Measurements from ENCODE around the gene USP20.

Gene USP20

GRCh38 chr9:129902740-129903134 lies 67.5 kb downstream of the USP20 start:
- Histone ChIP-seq H3K4me2 (ENCODE audit: low read length) (no peak overlapping the region), H3K4me1 (no peaks in the 10 kb centered on the region), H2AFZ (no peak overlapping the region), H3K4me3 (ENCODE audit: low read depth, low read length) (no peak overlapping the region), H3K79me2 (no peaks in the 10 kb centered on the region), H3K27ac (no peak overlapping the region), H3K27me3 (ENCODE audit: control insufficient read depth, insufficient read depth, low read length) (no peaks in the 10 kb centered on the region), H3K9ac (no peak overlapping the region), H3K9me3 (ENCODE audit: control insufficient read depth, low read length) (no peaks in the 10 kb centered on the region), H3K36me3 (ENCODE audit: control insufficient read depth, insufficient read depth, low read length) (no peaks in the 10 kb centered on the region)
- no peak for TF ChIP-seq CTCF (IDR thresholded peaks at IDR 0.05)

- H3K9me3 ChIP-seq (ENCODE audit: control insufficient read depth, low read length), result no peaks in the 10 kb centered on the region
- no peak overlapping the region for H3K27ac ChIP-seq
- no peaks in the 10 kb centered on the region for H3K36me3 ChIP-seq (ENCODE audit: control insufficient read depth, insufficient read depth, low read length)
- no peak overlapping the region for H2AFZ ChIP-seq
- no peak overlapping the region for H3K9ac ChIP-seq
- H3K79me2 ChIP-seq, result no peaks in the 10 kb centered on the region
- H3K4me2 ChIP-seq (ENCODE audit: low read length), result no peak overlapping the region
- no peaks in the 10 kb centered on the region for H3K27me3 ChIP-seq (ENCODE audit: control insufficient read depth, insufficient read depth, low read length)
- no peaks in the 10 kb centered on the region for H3K4me1 ChIP-seq
- TF ChIP-seq CTCF (IDR thresholded peaks at IDR 0.05), result no peak
- no peak overlapping the region for H3K4me3 ChIP-seq (ENCODE audit: low read depth, low read length)
Measured at GRCh38 chr9:129904734-129905133, 69.5 kb downstream of the USP20 start.

- H3K36me3 ChIP-seq (ENCODE audit: control insufficient read depth, insufficient read depth, low read length), result no peaks in the 10 kb centered on the region
- H3K9me3 ChIP-seq (ENCODE audit: control insufficient read depth, low read length), result no peaks in the 10 kb centered on the region
- no peak for TF ChIP-seq CTCF (IDR thresholded peaks at IDR 0.05)
- no peak overlapping the region for H3K27ac ChIP-seq
- H3K27me3 ChIP-seq (ENCODE audit: control insufficient read depth, insufficient read depth, low read length), result no peaks in the 10 kb centered on the region
- H3K79me2 ChIP-seq, result no peaks in the 10 kb centered on the region
- no peak overlapping the region for H3K4me2 ChIP-seq (ENCODE audit: low read length)
- no peak overlapping the region for H3K4me3 ChIP-seq (ENCODE audit: low read depth, low read length)
- H2AFZ ChIP-seq, result no peak overlapping the region
- H3K9ac ChIP-seq, result no peak overlapping the region
- H3K4me1 ChIP-seq, result no peaks in the 10 kb centered on the region
Measured at GRCh38 chr9:129906298-129906697, 71.0 kb downstream of the USP20 start.

- no peak overlapping the region for H3K27ac ChIP-seq
- H3K79me2 ChIP-seq, result no peaks in the 10 kb centered on the region
- H3K9me3 ChIP-seq (ENCODE audit: control insufficient read depth, low read length), result no peaks in the 10 kb centered on the region
Measured at GRCh38 chr9:129907201-129907600, 71.9 kb downstream of the USP20 start.

More at GRCh38 chr9:129907201-129907600, 71.9 kb downstream of the USP20 start:
- Histone ChIP-seq H3K27me3 (ENCODE audit: control insufficient read depth, insufficient read depth, low read length) (no peaks in the 10 kb centered on the region), H3K36me3 (ENCODE audit: control insufficient read depth, insufficient read depth, low read length) (no peaks in the 10 kb centered on the region), H3K4me2 (ENCODE audit: low read length) (no peak overlapping the region), H2AFZ (no peak overlapping the region), H3K9ac (no peak overlapping the region), H3K4me3 (ENCODE audit: low read depth, low read length) (no peak overlapping the region), H3K4me1 (no peaks in the 10 kb centered on the region)
- no peak for TF ChIP-seq CTCF (IDR thresholded peaks at IDR 0.05)
